ENCODE results near the gene MYRIP. TPM values are rescaled to one million over a fixed set of nuclear protein-coding genes. Genes with fewer than 3 reads are reported as not detected.
A peak's percentile ranks its signal among the peaks of the same experiment; 100 is the strongest.

MYRIP gene
- total RNA-seq, 4 donors from 2014 or later: 3.5 to 31.1 (median 12.1) TPM

GRCh38 chr3:40306336-40306735 is 496.9 kb downstream of the MYRIP start:
- intact Hi-C loops (cut with DNase I; ENCODE audit: low total_unique reads): no loop called here
- H3K9me3 ChIP-seq: no peaks in the 10 kb centered on the region
- no peak for TF ChIP-seq POLR2A (IDR thresholded peaks at IDR 0.05)
- TF ChIP-seq CTCF (IDR thresholded peaks at IDR 0.05): no peak
- no peaks in the 10 kb centered on the region for H3K36me3 ChIP-seq
- H3K27ac ChIP-seq: no peak overlapping the region
- no peaks in the 10 kb centered on the region for H3K27me3 ChIP-seq
- H3K4me3 ChIP-seq: no peak overlapping the region
- DNase-seq: no peak
- no peaks in the 10 kb centered on the region for H3K4me1 ChIP-seq

- H3K27me3 ChIP-seq: no peaks in the 10 kb centered on the region
- intact Hi-C loops (cut with DNase I; ENCODE audit: low total_unique reads): no loop called here
- TF ChIP-seq POLR2A (IDR thresholded peaks at IDR 0.05): no peak
- TF ChIP-seq CTCF (IDR thresholded peaks at IDR 0.05): no peak
- H3K9me3 ChIP-seq: no peaks in the 10 kb centered on the region
- DNase-seq: no peak
- H3K27ac ChIP-seq: no peak overlapping the region
- no peak overlapping the region for H3K4me3 ChIP-seq
- no peaks in the 10 kb centered on the region for H3K4me1 ChIP-seq
- no peaks in the 10 kb centered on the region for H3K36me3 ChIP-seq
Observed at GRCh38 chr3:40307176-40307575, 497.8 kb downstream of the MYRIP start.

GRCh38 chr3:40308725-40309417 is 499.5 kb downstream of the MYRIP start:
- H3K36me3 ChIP-seq: no peaks in the 10 kb centered on the region
- H3K4me3 ChIP-seq: peak overlapping the region; percentile 69 to 71
- H3K9me3 ChIP-seq: no peaks in the 10 kb centered on the region
- no peaks in the 10 kb centered on the region for H3K27me3 ChIP-seq
- H3K4me1 ChIP-seq: no peaks in the 10 kb centered on the region
- H3K27ac ChIP-seq: peak overlapping the region; percentile 84 to 93
- DNase-seq: no peak
- intact Hi-C loops (cut with DNase I; ENCODE audit: low total_unique reads): no loop called here
- TF ChIP-seq CTCF (IDR thresholded peaks at IDR 0.05) (no peak), POLR2A (IDR thresholded peaks at IDR 0.05) (no peak)

- TF ChIP-seq POLR2A (IDR thresholded peaks at IDR 0.05) (peak; percentile 98 to 99), CTCF (IDR thresholded peaks at IDR 0.05) (peak; percentile 91 to 94 (median 92))
- Histone ChIP-seq H3K9me3 (no peaks in the 10 kb centered on the region), H3K27me3 (no peaks in the 10 kb centered on the region), H3K27ac (peak within 1 kb of the TSS; percentile 91 to 93), H3K4me1 (no peaks in the 10 kb centered on the region), H3K4me3 (peak within 1 kb of the TSS; percentile 69 to 71), H3K36me3 (no peaks in the 10 kb centered on the region)
- intact Hi-C loops (cut with DNase I; ENCODE audit: low total_unique reads): no loop called here
- DNase-seq: peak; percentile 98 to 99
Observed at GRCh38 chr3:40309418-40309924, 500.1 kb downstream of the MYRIP start, which contains the start of gene EIF1B. Gene EIF1B (plus strand): TSS chr3:40309707. CDS start chr3:40309942, 235 bp downstream.

Small RNA genes lying within 50 kb of the gene (small RNA-seq; reads per million reads assigned to genes)
- gene RF00264: not detected
- gene RN7SL411P: not detected
- not detected for gene RNU4-56P

Data from uterus (tissue), 4 donors.